Naive thymus-derived CD8-positive, alpha-beta T cell (primary cell): Measurements from ENCODE around the gene CYP24A1. TPM values are rescaled to one million over a fixed set of nuclear protein-coding genes. Genes with fewer than 3 reads are reported as not detected.
A peak's percentile ranks its signal among the peaks of the same experiment; 100 is the strongest.

Source experiments
- ATAC-seq, 2 donors: fragments of 150-1000 bp; cut with Tn5 transposase in 1 of 2; sonication (Bioruptor Pico), chemical (Tn5 transposase) in 1 of 2; 1 replicate in 1 of 2; 2 replicates in 1 of 2; pipeline ENCODE4 v1.10.0; 2021; ENCODE audit warnings: mild to moderate bottlenecking in 2 of 2, moderate library complexity in 2 of 2
- POLR2A ChIA-PET: fragments of 350-600 bp; sonication (Branson Sonifier 250); formaldehyde crosslinking; loops from one replicate; lab custom pipeline; 2021; ENCODE audit warnings: antibody characterized with exemption; lab: Charles Lee
- DNase-seq, 10 donors: peaks; one replicate each; pipeline versions ENCODE4 v3.0.0 to v3.0.0-alpha.2; 2020 to 2022
- H3K27ac Mint-ChIP-seq, 10 donors: one replicate each; pipeline ENCODE4 v1.8.0; 2020 to 2022; ENCODE audit warnings: mild to moderate bottlenecking in 10 of 10, mixed read lengths in 10 of 10, moderate library complexity in 4 of 10, inconsistent platforms in 1 of 10
- H3K27me3 Mint-ChIP-seq, 5 donors: one replicate each; pipeline ENCODE4 v1.8.0; 2021 to 2022; ENCODE audit warnings: mixed read lengths in 5 of 5
- H3K36me3 Mint-ChIP-seq, 3 donors: one replicate each; pipeline ENCODE4 v1.8.0; 2020 to 2022; ENCODE audit warnings: mixed read lengths in 3 of 3, mild to moderate bottlenecking in 2 of 3, inconsistent platforms in 1 of 3
- H3K4me1 Mint-ChIP-seq, 4 donors: one replicate each; pipeline ENCODE4 v1.8.0; 2021 to 2022; ENCODE audit warnings: mixed read lengths in 4 of 4
- H3K4me3 Mint-ChIP-seq, 10 donors: one replicate each; pipeline ENCODE4 v1.8.0; 2020 to 2022; ENCODE audit warnings: mild to moderate bottlenecking in 10 of 10, mixed read lengths in 10 of 10, moderate library complexity in 6 of 10, inconsistent platforms in 1 of 10
- H3K9me3 Mint-ChIP-seq, 9 donors: one replicate each; pipeline ENCODE4 v1.8.0; 2020 to 2022; ENCODE audit warnings: mixed read lengths in 9 of 9, mild to moderate bottlenecking in 3 of 9, inconsistent platforms in 1 of 9, moderate library complexity in 1 of 9
- polyA plus RNA-seq, 3 donors: library from polyadenylated mRNA; unstranded; fragments of 300-500 nt; fragmentation: Illumina TruSeq; gene quantifications; one replicate each; pipeline ENCODE4 v1.2.3, GENCODE V29; 2021
- total RNA-seq, 8 experiments: library from RNA in 2 of 8; stranded (reverse) in 2 of 8; gene quantifications; one replicate each; pipeline ENCODE4 v1.2.3 and lab custom pipeline; 2021 to 2026

The CYP24A1 gene
- total and polyA plus RNA-seq, 5 experiments from 2014 or later: 0.47 TPM; not detected in 4

DNA sequence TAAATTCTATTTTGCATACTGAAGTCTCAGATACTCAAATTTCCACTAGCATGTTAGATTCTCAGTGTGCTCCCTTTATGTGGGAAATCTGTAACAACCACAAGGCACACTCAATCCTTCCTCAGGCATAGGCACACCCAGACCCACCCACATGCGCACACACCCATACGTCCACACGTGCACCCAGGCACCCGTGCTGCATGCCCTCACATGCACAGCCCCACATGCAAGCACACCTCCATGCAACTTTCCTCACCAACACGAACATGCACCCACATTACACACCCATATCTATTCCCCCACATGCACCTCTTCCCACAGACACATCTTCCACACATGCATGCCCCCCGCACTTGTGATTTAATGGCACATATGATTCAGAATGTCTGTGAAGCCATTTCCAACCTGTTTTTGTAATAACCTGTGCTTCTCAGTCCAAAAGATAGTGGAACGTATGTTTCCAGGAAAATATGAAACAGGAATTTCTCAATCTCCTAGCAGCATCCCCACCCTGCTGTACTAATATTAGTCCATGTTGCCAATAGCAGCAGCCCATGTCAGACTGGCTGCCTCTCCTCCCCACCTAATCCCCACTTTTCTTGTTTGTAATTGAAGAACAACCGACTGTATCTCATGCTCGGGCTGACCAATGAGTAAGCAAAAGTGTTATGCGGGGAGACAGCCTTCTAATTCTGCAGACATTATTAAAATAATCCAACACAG is 11.3 kb upstream of the CYP24A1 start:
- Mint-ChIP-seq H3K9me3 (no peaks in the 10 kb centered on the region), H3K27ac (no peak overlapping the region), H3K4me3 (no peak overlapping the region), H3K36me3 (no peaks in the 10 kb centered on the region), H3K4me1 (peaks cover 0 to 4% (median 0%) of the 10 kb centered on the region in 4 donors), H3K27me3 (peaks cover 3 to 62% (median 20%) of the 10 kb centered on the region in 5 donors)
- POLR2A ChIA-PET: no interaction called here
- DNase-seq (no peak), ATAC-seq (no peak)

GRCh38 chr20:54184071-54184470 is 10.3 kb upstream of the CYP24A1 start:
- Mint-ChIP-seq H3K36me3 (no peaks in the 10 kb centered on the region), H3K27ac (no peak overlapping the region), H3K4me1 (peaks cover 0 to 4% (median 0%) of the 10 kb centered on the region in 4 donors), H3K4me3 (no peak overlapping the region), H3K9me3 (no peaks in the 10 kb centered on the region), H3K27me3 (peaks cover 3 to 64% (median 20%) of the 10 kb centered on the region in 5 donors)
- ATAC-seq: no peak
- DNase-seq: no peak
- POLR2A ChIA-PET: no interaction called here

- Mint-ChIP-seq H3K9me3 (no peaks in the 10 kb centered on the region), H3K27ac (no peak overlapping the region), H3K4me3 (no peak overlapping the region), H3K27me3 (peaks cover 12 to 56% (median 33%) of the 10 kb centered on the region in 5 donors), H3K4me1 (peaks cover 0 to 4% (median 0%) of the 10 kb centered on the region in 4 donors), H3K36me3 (no peaks in the 10 kb centered on the region)
- ATAC-seq: no peak
- POLR2A ChIA-PET: no interaction called here
- DNase-seq: no peak
Measured at GRCh38 chr20:54180931-54181330, 7.1 kb upstream of the CYP24A1 start.

GRCh38 chr20:54179946-54180345 is 6.2 kb upstream of the CYP24A1 start:
- POLR2A ChIA-PET: interaction anchor here (0.5 kb wide), 1 partner anchor 25 kb away, joined by 5 read pairs; no protein-coding TSS in a partner anchor
- Mint-ChIP-seq H3K9me3 (peaks cover 0 to 2% (median 0%) of the 10 kb centered on the region in 9 donors), H3K27me3 (peaks cover 15 to 55% (median 31%) of the 10 kb centered on the region in 5 donors), H3K4me3 (no peak overlapping the region), H3K27ac (no peak overlapping the region), H3K4me1 (peaks cover under 1% of the 10 kb centered on the region in 4 donors), H3K36me3 (no peaks in the 10 kb centered on the region)
- DNase-seq (no peak), ATAC-seq (no peak)

GRCh38 chr20:54178256-54178655 is 4.5 kb upstream of the CYP24A1 start:
- Mint-ChIP-seq H3K27ac (no peak overlapping the region), H3K4me3 (no peak overlapping the region), H3K4me1 (peaks cover 10 to 16% (median 14%) of the 10 kb centered on the region in 4 donors), H3K9me3 (peaks cover 0 to 2% (median 0%) of the 10 kb centered on the region in 9 donors), H3K27me3 (peaks cover 23 to 58% (median 38%) of the 10 kb centered on the region in 5 donors), H3K36me3 (no peaks in the 10 kb centered on the region)
- no peak for DNase-seq
- POLR2A ChIA-PET: no interaction called here
- ATAC-seq: no peak

- Mint-ChIP-seq H3K4me1 (peaks cover 15 to 25% (median 22%) of the 10 kb centered on the region in 4 donors), H3K9me3 (peaks cover 0 to 2% (median 0%) of the 10 kb centered on the region in 9 donors), H3K36me3 (no peaks in the 10 kb centered on the region), H3K4me3 (no peak overlapping the region), H3K27me3 (peaks cover 23 to 58% (median 43%) of the 10 kb centered on the region in 5 donors), H3K27ac (no peak overlapping the region)
- DNase-seq (no peak), ATAC-seq (no peak)
- POLR2A ChIA-PET: no interaction called here
Measured at GRCh38 chr20:54177378-54177777, 3.6 kb upstream of the CYP24A1 start.

DNA sequence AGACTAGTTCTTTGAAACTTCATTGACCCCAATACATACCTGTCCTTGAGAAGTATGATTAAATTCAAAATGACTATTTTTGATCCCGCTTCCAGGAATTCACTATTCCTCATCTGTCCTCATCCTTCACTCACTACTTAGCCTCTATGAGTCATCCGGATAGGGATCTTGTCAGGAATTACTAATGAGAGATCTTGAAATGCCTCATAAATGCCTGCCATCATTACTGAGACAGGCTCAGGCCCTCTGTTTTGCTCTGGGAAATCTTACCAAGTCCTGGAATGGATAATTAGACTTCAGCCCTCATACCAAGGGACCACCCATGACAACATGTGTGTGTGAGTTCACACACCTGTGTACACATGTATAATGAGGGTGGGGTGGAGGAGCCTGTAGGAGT is 2.8 kb upstream of the CYP24A1 start:
- H3K27me3 Mint-ChIP-seq: peaks cover 28 to 61% (median 50%) of the 10 kb centered on the region in 5 donors
- ATAC-seq: no peak
- H3K4me1 Mint-ChIP-seq: peaks cover 15 to 27% (median 23%) of the 10 kb centered on the region in 4 donors
- POLR2A ChIA-PET: no interaction called here
- H3K36me3 Mint-ChIP-seq: no peaks in the 10 kb centered on the region
- H3K9me3 Mint-ChIP-seq: peaks cover 0 to 2% (median 0%) of the 10 kb centered on the region in 9 donors
- H3K4me3 Mint-ChIP-seq: no peak overlapping the region
- no peak overlapping the region for H3K27ac Mint-ChIP-seq
- DNase-seq: no peak

- H3K36me3 Mint-ChIP-seq: no peaks in the 10 kb centered on the region
- POLR2A ChIA-PET: no interaction called here
- H3K27me3 Mint-ChIP-seq: peaks cover 41 to 67% (median 63%) of the 10 kb centered on the region in 5 donors
- H3K4me3 Mint-ChIP-seq: peak overlapping the region; percentile 26 to 81 (median 74)
- ATAC-seq (peak; percentile 33 to 46), DNase-seq (no peak)
- H3K4me1 Mint-ChIP-seq: peaks cover 15 to 27% (median 23%) of the 10 kb centered on the region in 4 donors
- no peak overlapping the region for H3K27ac Mint-ChIP-seq
- H3K9me3 Mint-ChIP-seq: peaks cover 0 to 2% (median 0%) of the 10 kb centered on the region in 9 donors
Measured at GRCh38 chr20:54174457-54175175, 830 bp upstream of the CYP24A1 start.

GRCh38 chr20:54172856-54173652 is 732 bp downstream of the CYP24A1 start:
- POLR2A ChIA-PET: no interaction called here
- peak overlapping the region in 9 of 10 donors; percentile 52 to 79 (median 71) for H3K4me3 Mint-ChIP-seq
- peak overlapping the region in 1 of 10 donors; percentile 21 for H3K27ac Mint-ChIP-seq
- no peak for DNase-seq
- H3K36me3 Mint-ChIP-seq: peaks cover 0 to under 1% (median 0%) of the 10 kb centered on the region in 3 donors
- H3K27me3 Mint-ChIP-seq: peaks cover 43 to 82% (median 68%) of the 10 kb centered on the region in 5 donors
- H3K4me1 Mint-ChIP-seq: peaks cover 19 to 28% (median 24%) of the 10 kb centered on the region in 4 donors
- peaks cover 0 to 2% (median 0%) of the 10 kb centered on the region in 9 donors for H3K9me3 Mint-ChIP-seq
- ATAC-seq: peak; percentile 32 to 50

- DNase-seq (no peak), ATAC-seq (no peak)
- Mint-ChIP-seq H3K27ac (no peak overlapping the region), H3K4me1 (peaks cover 21 to 28% (median 25%) of the 10 kb centered on the region in 4 donors), H3K27me3 (peaks cover 46 to 84% (median 70%) of the 10 kb centered on the region in 5 donors), H3K4me3 (peak overlapping the region in 7 of 10 donors; percentile 44 to 78 (median 54)), H3K36me3 (peaks cover 0 to 2% (median 0%) of the 10 kb centered on the region in 3 donors), H3K9me3 (peaks cover 0 to 2% (median 0%) of the 10 kb centered on the region in 9 donors)
- POLR2A ChIA-PET: no interaction called here
Measured at GRCh38 chr20:54172532-54172855, 1.3 kb downstream of the CYP24A1 start.

GRCh38 chr20:54170963-54171362 is 2.8 kb downstream of the CYP24A1 start:
- H3K9me3 Mint-ChIP-seq: peaks cover 0 to 2% (median 0%) of the 10 kb centered on the region in 9 donors
- no peak for ATAC-seq
- POLR2A ChIA-PET: no interaction called here
- peaks cover 0 to 2% (median 0%) of the 10 kb centered on the region in 3 donors for H3K36me3 Mint-ChIP-seq
- peaks cover 42 to 90% (median 67%) of the 10 kb centered on the region in 5 donors for H3K27me3 Mint-ChIP-seq
- no peak overlapping the region for H3K4me3 Mint-ChIP-seq
- DNase-seq: no peak
- peaks cover 21 to 28% (median 25%) of the 10 kb centered on the region in 4 donors for H3K4me1 Mint-ChIP-seq
- no peak overlapping the region for H3K27ac Mint-ChIP-seq

GRCh38 chr20:54170026-54170471 is 3.7 kb downstream of the CYP24A1 start:
- H3K4me1 Mint-ChIP-seq: peaks cover 21 to 28% (median 25%) of the 10 kb centered on the region in 4 donors
- H3K36me3 Mint-ChIP-seq: peaks cover 0 to 2% (median 0%) of the 10 kb centered on the region in 3 donors
- no peak overlapping the region for H3K27ac Mint-ChIP-seq
- POLR2A ChIA-PET: no interaction called here
- ATAC-seq: no peak
- DNase-seq: no peak
- peaks cover 42 to 86% (median 64%) of the 10 kb centered on the region in 5 donors for H3K27me3 Mint-ChIP-seq
- no peaks in the 10 kb centered on the region for H3K9me3 Mint-ChIP-seq
- H3K4me3 Mint-ChIP-seq: no peak overlapping the region
